Activated T-helper 17 cell treated with anti-CD3 and anti-CD28 coated beads, Interleukin-2, amount 50 U/mL, for 72 hours (primary cell): ENCODE measurements around the gene ZAP70. TPM values are rescaled to one million over a fixed set of nuclear protein-coding genes. Genes with fewer than 3 reads are reported as not detected.

Source experiments
- ATAC-seq: fragments of 150-1000 bp; cut with Tn5 transposase; replicated peaks from 2 replicates; pipeline ENCODE4 v1.10.0; 2021; ENCODE audit warnings: mild to moderate bottlenecking, moderate library complexity
- H3K27ac Mint-ChIP-seq: one replicate; pipeline ENCODE4 v1.8.0; 2022; ENCODE audit warnings: mixed read lengths
- H3K27me3 Mint-ChIP-seq: one replicate; pipeline ENCODE4 v1.8.0; 2022; ENCODE audit warnings: mixed read lengths
- H3K36me3 Mint-ChIP-seq: one replicate; pipeline ENCODE4 v1.8.0; 2022; ENCODE audit warnings: low read depth, mild to moderate bottlenecking, mixed read lengths
- H3K4me1 Mint-ChIP-seq: one replicate; pipeline ENCODE4 v1.8.0; 2022; ENCODE audit warnings: mixed read lengths
- H3K4me3 Mint-ChIP-seq: one replicate; pipeline ENCODE4 v1.8.0; 2022; ENCODE audit warnings: mild to moderate bottlenecking, mixed read lengths
- H3K9me3 Mint-ChIP-seq: one replicate; pipeline ENCODE4 v1.8.0; 2022; ENCODE audit warnings: mixed read lengths
- total RNA-seq, 2 donors: library from RNA; stranded (reverse); gene quantifications; one replicate each; pipeline ENCODE4 v1.2.3, GENCODE V29; 2022

The ZAP70 gene
- total RNA-seq, 2 donors from 2014 or later, result 176 to 233 TPM

DNA sequence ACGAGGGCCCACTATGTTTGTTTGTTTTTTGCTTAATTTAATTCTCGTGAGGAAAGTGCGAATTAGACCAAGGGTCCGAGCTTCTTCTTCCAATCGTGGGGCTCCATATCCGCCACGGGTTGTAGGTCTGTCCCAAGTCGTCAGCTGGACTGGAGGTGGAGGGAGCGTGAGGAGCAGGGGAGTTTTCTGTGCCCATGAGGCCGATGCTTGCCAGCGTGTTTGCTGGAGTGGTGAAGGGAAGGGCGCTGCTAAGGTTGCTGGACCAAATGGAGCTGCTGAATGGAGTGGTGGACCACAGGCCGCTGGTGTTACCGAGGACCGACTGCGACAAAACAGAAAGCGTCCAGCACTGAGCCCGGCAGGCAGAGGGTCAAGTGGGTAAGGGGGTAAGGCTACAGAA is 43.7 kb downstream of the ZAP70 start:
- ATAC-seq, result no peak
- Mint-ChIP-seq H3K4me1 (peaks cover 17% of the 10 kb centered on the region), H3K4me3 (no peak overlapping the region), H3K36me3 (peaks cover 62% of the 10 kb centered on the region), H3K27ac (no peak overlapping the region), H3K9me3 (no peaks in the 10 kb centered on the region), H3K27me3 (no peaks in the 10 kb centered on the region)

DNA sequence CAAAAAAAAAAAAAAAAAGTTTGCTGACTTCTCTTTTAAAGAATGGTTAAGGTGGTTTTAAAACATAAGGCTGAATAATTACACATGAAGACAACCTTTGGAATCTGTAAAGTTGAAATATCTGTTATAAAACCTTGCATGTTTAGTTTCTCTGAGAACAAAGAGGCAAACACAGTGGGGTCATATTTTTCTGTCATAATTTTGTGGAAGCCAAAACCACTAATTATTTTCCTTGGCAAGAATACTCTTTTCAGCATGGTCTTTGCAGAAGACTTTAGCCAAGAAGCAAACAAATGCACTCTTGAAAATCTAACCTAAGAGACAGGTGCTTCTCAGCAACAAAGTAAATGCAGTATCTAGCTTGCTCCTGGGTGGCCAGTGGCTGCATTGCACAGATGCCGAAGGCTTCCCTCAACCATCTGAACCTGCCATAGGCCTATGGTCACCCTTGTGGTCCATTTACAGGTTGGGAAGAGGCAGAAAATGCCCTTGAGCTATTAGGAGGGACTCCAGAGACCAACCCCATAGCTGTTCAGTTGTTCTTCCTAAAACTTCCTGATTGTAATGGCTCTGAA is 44.8 kb downstream of the ZAP70 start:
- H3K4me1 Mint-ChIP-seq, result peaks cover 19% of the 10 kb centered on the region
- H3K4me3 Mint-ChIP-seq, result no peak overlapping the region
- no peaks in the 10 kb centered on the region for H3K27me3 Mint-ChIP-seq
- no peak for ATAC-seq
- no peaks in the 10 kb centered on the region for H3K9me3 Mint-ChIP-seq
- peaks cover 74% of the 10 kb centered on the region for H3K36me3 Mint-ChIP-seq
- H3K27ac Mint-ChIP-seq, result no peak overlapping the region

DNA sequence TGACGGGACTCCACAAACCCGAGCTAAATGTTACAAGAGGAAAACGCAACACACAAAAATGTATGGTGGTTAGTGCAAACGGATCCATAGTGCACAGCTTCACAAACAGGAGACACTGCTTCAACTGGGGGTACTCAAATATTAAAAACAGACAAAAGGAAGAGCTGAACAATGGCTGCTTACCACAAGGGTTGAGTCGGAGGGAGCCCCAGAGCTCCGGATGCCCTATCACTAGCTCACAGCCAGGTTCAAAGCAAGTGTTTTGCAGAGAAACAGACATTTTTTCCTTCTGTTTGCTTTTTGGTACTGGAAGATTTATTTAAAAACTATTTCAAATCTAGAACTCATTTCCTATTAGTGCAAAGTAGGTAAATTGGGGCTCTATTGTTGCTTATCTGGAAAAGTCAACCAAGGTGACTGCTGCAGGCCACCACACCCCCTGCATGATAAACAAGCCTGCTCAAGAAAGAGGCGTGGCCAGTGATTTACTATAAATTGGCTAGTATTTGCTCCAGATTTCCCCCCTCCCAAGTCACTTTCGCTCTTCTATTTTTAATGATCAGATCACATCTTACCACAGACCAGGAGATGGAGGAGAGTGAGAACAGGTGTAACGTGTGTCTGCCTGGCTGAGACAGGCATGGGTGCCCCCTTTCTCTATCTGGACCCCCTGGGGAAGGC is 46.5 kb downstream of the ZAP70 start:
- H3K27ac Mint-ChIP-seq, result peak overlapping the region; percentile 85

DNA sequence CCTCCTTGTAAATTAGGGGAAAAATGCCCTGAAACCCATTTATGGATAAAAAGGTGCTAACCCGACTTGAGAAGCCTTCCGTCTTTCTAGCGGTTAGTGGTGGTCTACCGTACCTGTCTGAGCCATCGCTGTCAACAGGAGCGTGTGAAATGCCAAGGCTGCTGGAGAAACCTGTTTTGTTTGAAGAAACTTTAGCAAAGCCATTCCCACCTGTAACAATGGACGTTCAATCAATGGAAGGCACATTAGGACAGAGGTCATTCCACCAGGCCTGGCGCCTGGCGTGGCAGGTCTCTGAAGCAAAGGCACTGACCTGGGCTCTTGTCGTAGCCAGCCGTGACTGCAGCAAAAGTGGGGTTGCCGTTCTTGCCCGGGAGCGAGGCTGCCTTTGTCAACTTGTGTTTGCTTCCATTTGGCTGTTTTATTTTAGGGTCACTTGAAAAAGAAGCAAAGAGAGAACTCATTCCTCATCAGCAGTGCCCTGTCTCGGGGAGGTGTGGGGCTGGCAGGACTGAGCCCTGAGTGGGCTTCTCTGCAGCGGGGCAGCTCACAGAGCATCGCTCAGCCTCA is 47.2 kb downstream of the ZAP70 start:
- H3K27me3 Mint-ChIP-seq, result no peaks in the 10 kb centered on the region
- peaks cover 23% of the 10 kb centered on the region for H3K4me1 Mint-ChIP-seq
- ATAC-seq, result peak; percentile 25
- H3K27ac Mint-ChIP-seq, result peak overlapping the region; percentile 85
- H3K9me3 Mint-ChIP-seq, result no peaks in the 10 kb centered on the region
- peaks cover 83% of the 10 kb centered on the region for H3K36me3 Mint-ChIP-seq
- H3K4me3 Mint-ChIP-seq, result peak overlapping the region; percentile 71

More for the DNA sequence above, 46.5 kb downstream of the ZAP70 start:
- peaks cover 23% of the 10 kb centered on the region for H3K4me1 Mint-ChIP-seq
- H3K36me3 Mint-ChIP-seq, result peaks cover 78% of the 10 kb centered on the region
- no peak for ATAC-seq
- peak overlapping the region; percentile 71 for H3K4me3 Mint-ChIP-seq
- H3K9me3 Mint-ChIP-seq, result no peaks in the 10 kb centered on the region
- H3K27me3 Mint-ChIP-seq, result no peaks in the 10 kb centered on the region

GRCh38 chr2:97761192-97761591 is 47.8 kb downstream of the ZAP70 start:
- Mint-ChIP-seq H3K4me3 (peak overlapping the region; percentile 71), H3K27me3 (no peaks in the 10 kb centered on the region), H3K9me3 (no peaks in the 10 kb centered on the region), H3K36me3 (peaks cover 89% of the 10 kb centered on the region), H3K4me1 (peaks cover 23% of the 10 kb centered on the region), H3K27ac (peak overlapping the region; percentile 85)
- peak; percentile 88 for ATAC-seq

GRCh38 chr2:97763176-97763845 is 49.9 kb downstream of the ZAP70 start:
- H3K27me3 Mint-ChIP-seq, result no peaks in the 10 kb centered on the region
- no peak overlapping the region for H3K4me3 Mint-ChIP-seq
- no peak for ATAC-seq
- H3K36me3 Mint-ChIP-seq, result peaks cover 73% of the 10 kb centered on the region
- H3K9me3 Mint-ChIP-seq, result no peaks in the 10 kb centered on the region
- H3K27ac Mint-ChIP-seq, result peak overlapping the region; percentile 29
- peaks cover 23% of the 10 kb centered on the region for H3K4me1 Mint-ChIP-seq

GRCh38 chr2:97764559-97765263 is 51.3 kb downstream of the ZAP70 start:
- H3K4me3 Mint-ChIP-seq, result no peak overlapping the region
- H3K36me3 Mint-ChIP-seq, result peaks cover 59% of the 10 kb centered on the region
- no peaks in the 10 kb centered on the region for H3K9me3 Mint-ChIP-seq
- ATAC-seq, result no peak
- no peak overlapping the region for H3K27ac Mint-ChIP-seq
- no peaks in the 10 kb centered on the region for H3K27me3 Mint-ChIP-seq
- peaks cover 20% of the 10 kb centered on the region for H3K4me1 Mint-ChIP-seq

GRCh38 chr2:97765933-97766332 is 52.6 kb downstream of the ZAP70 start:
- H3K27me3 Mint-ChIP-seq, result no peaks in the 10 kb centered on the region

GRCh38 chr2:97766567-97766966 is 53.2 kb downstream of the ZAP70 start:
- Mint-ChIP-seq H3K4me1 (peaks cover 7% of the 10 kb centered on the region), H3K27me3 (no peaks in the 10 kb centered on the region), H3K36me3 (peaks cover 57% of the 10 kb centered on the region), H3K27ac (no peak overlapping the region), H3K9me3 (no peaks in the 10 kb centered on the region), H3K4me3 (no peak overlapping the region)
- no peak for ATAC-seq

More at GRCh38 chr2:97765933-97766332, 52.6 kb downstream of the ZAP70 start:
- Mint-ChIP-seq H3K4me3 (no peak overlapping the region), H3K4me1 (peaks cover 8% of the 10 kb centered on the region), H3K9me3 (no peaks in the 10 kb centered on the region), H3K36me3 (peaks cover 55% of the 10 kb centered on the region), H3K27ac (no peak overlapping the region)
- no peak for ATAC-seq

DNA sequence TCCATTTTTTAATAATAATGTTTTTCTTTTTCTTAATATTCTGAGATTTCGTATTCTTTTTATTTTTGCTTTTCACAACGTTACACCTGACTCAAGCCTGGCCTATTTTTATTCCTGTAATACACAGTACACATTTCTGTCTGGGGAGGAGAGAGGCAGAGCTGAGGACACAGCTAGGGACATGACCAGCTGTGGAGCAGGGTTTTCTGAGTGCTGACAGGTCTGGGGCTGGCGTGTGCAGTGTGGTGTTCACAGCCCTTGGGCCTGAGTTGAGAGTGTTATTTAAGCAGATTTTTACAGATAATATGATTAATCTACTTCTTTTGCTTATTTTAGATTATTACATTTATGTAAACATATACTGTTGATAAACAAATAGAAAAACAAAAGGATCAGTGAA is 55.9 kb downstream of the ZAP70 start:
- H3K27me3 Mint-ChIP-seq, result no peaks in the 10 kb centered on the region
- H3K36me3 Mint-ChIP-seq, result peaks cover 53% of the 10 kb centered on the region
- no peaks in the 10 kb centered on the region for H3K4me1 Mint-ChIP-seq
- H3K9me3 Mint-ChIP-seq, result no peaks in the 10 kb centered on the region
- H3K27ac Mint-ChIP-seq, result no peak overlapping the region
- ATAC-seq, result no peak
- no peak overlapping the region for H3K4me3 Mint-ChIP-seq

- Mint-ChIP-seq H3K4me1 (no peaks in the 10 kb centered on the region), H3K27ac (no peak overlapping the region), H3K9me3 (no peaks in the 10 kb centered on the region), H3K4me3 (no peak overlapping the region), H3K27me3 (no peaks in the 10 kb centered on the region), H3K36me3 (peaks cover 56% of the 10 kb centered on the region)
- no peak for ATAC-seq
These were observed 56.3 kb downstream of the ZAP70 start for GRCh38 chr2:97769711-97770110.

- H3K4me1 Mint-ChIP-seq, result no peaks in the 10 kb centered on the region
- no peaks in the 10 kb centered on the region for H3K9me3 Mint-ChIP-seq
- no peak for ATAC-seq
- H3K4me3 Mint-ChIP-seq, result no peak overlapping the region
- H3K27me3 Mint-ChIP-seq, result no peaks in the 10 kb centered on the region
- H3K36me3 Mint-ChIP-seq, result peaks cover 57% of the 10 kb centered on the region
- H3K27ac Mint-ChIP-seq, result peak overlapping the region; percentile 39
These were observed 57.1 kb downstream of the ZAP70 start for GRCh38 chr2:97770445-97770844.

GRCh38 chr2:97774425-97774824 is 61.0 kb downstream of the ZAP70 start:
- Mint-ChIP-seq H3K27me3 (no peaks in the 10 kb centered on the region), H3K27ac (no peak overlapping the region), H3K4me1 (no peaks in the 10 kb centered on the region), H3K36me3 (peaks cover 55% of the 10 kb centered on the region), H3K9me3 (no peaks in the 10 kb centered on the region), H3K4me3 (no peak overlapping the region)
- ATAC-seq, result no peak

DNA sequence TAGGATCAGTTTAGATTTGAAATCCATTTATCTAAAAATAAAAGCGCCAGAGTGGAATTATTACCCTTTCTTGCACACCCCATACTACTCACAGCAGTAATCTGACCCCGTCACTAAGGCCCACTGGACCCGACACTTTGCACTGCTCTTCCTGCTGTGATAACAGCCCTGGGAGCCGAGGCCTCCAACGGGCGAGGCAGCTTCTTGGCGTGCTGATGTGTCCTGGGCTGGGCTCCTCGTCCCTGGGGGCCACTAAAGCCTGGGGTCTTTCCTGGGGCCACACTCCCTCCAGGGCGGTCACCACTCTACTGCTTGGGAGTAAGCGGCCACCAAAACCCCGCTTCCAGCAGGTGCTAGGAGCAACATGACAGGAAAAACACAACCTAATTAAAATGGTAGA is 61.7 kb downstream of the ZAP70 start:
- H3K9me3 Mint-ChIP-seq, result no peaks in the 10 kb centered on the region
- no peaks in the 10 kb centered on the region for H3K27me3 Mint-ChIP-seq
- no peak overlapping the region for H3K27ac Mint-ChIP-seq
- peaks cover 55% of the 10 kb centered on the region for H3K36me3 Mint-ChIP-seq
- H3K4me3 Mint-ChIP-seq, result no peak overlapping the region
- H3K4me1 Mint-ChIP-seq, result no peaks in the 10 kb centered on the region
- no peak for ATAC-seq
